Stimulated activated CD8-positive, alpha-beta memory T cell treated with anti-CD3 and anti-CD28 coated beads, Interleukin-4, amount 100 ng/mL, for 48 hours (primary cell): ENCODE data around the gene ARPC1B.
"Not testable (repeated sequence)": the region's sequence is repeated elsewhere in the genome, so short reads cannot be mapped to it uniquely, and the experiment has no call there.

ENCODE experiments used
- DNase-seq: peaks from one replicate; pipeline ENCODE4 v3.0.0-alpha.2; 2020

The ARPC1B gene

GRCh38 chr7:99374111-99375064 is at the start of gene ARPC1B:
TSS of gene ARPC1B (plus strand) at chr7:99374730. CDS start at chr7:99385715, 10,985 bp downstream.
- DNase-seq = peak; percentile 90

- DNase-seq = peak; percentile 31
Observed at GRCh38 chr7:99325001-99325493, 49.5 kb upstream of the ARPC1B start.

- peak; percentile 94 for DNase-seq
Observed at GRCh38 chr7:99325592-99326407, 48.7 kb upstream of the ARPC1B start, which contains the start of gene ARPC1A. TSS of gene ARPC1A (plus strand) at chr7:99325898. CDS start at chr7:99333354, 7,456 bp downstream.

GRCh38 chr7:99326408-99326782 is 48.1 kb upstream of the ARPC1B start:
- DNase-seq = no peak

GRCh38 chr7:99330314-99330961 is 44.1 kb upstream of the ARPC1B start:
- peak; percentile 34 for DNase-seq

GRCh38 chr7:99331002-99331401 is 43.5 kb upstream of the ARPC1B start:
- peak; percentile 49 for DNase-seq

DNA sequence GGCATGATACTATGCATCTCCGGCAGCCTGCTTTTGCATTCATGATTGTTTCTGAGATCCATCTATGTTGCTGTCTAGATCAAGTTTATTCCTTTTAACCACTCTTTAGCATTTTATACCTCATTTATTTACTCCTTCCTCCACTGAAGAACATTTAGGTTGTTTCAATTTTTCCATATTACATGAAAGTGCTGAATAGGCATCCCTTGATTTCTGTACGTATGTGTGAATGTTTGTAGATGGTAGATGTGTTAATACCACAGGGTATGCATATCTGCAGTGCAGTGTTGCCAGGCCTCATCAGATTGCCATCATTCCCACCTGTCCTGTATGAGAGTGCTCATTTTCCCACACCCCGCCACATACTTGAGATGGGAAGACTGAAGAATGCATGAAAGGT is 34.9 kb upstream of the ARPC1B start:
- DNase-seq = no peak

- DNase-seq = no peak
Observed at GRCh38 chr7:99340659-99341058, 33.9 kb upstream of the ARPC1B start.

- DNase-seq = no peak
Observed at GRCh38 chr7:99344061-99344647, 30.4 kb upstream of the ARPC1B start.

DNA sequence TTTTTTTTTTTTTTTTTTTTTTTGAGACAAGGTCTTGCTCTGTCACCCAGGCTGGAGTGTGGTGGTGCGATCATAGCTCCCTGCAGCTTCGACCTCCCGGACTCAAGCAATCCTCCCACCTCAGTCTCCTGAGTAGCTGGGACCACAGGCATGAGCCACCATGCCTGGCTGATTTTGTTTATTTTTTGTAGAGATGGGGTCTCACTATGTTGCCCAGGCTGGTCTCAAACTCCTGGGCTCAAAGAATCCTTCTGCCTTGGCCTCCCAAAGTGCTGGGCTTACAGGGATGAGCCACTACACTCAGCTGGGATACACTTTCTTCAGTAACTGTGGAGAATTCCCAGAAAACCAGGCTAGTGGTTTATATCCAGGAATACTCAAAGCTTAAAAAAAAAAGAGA is 23.9 kb upstream of the ARPC1B start:
- not testable (repeated sequence) for DNase-seq

DNA sequence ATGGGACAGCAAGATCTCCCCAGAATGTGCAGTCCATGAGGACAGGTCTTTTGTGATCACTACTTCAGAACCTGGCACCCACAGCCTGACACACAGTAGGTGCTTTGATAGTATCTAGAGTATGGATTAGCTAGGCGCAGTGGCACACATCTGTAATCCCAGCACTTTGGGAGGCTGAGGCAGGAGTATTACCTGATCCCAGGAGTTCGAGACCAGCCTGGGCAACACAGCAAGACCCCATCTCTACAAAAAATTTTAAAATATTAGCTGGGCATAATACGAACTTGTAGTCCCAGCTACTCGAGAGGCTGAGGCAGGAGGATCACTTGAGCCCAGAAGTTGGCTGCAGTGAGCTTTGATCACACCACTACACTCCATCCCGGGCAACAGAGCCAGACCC is 22.3 kb upstream of the ARPC1B start:
- no peak for DNase-seq

DNA sequence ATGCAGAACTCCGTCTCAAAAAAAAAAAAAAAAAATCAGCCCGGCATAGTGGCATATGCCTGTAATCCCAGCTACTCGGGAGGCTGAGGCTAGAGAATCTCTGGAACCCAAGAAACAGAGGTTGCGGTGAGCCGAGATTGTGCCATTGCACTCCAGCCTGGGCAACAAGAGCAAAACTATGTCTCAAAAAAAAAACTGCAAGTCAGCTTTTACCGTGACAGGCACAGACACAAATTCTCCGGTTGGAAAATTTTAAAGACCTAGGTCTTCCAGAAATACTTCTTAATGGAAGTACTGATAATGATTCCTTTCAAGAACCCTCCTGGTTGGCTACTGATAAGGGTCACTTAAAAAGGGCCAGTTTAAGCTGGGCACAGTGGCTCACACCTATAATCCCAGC is 19.4 kb upstream of the ARPC1B start:
- no peak for DNase-seq

DNA sequence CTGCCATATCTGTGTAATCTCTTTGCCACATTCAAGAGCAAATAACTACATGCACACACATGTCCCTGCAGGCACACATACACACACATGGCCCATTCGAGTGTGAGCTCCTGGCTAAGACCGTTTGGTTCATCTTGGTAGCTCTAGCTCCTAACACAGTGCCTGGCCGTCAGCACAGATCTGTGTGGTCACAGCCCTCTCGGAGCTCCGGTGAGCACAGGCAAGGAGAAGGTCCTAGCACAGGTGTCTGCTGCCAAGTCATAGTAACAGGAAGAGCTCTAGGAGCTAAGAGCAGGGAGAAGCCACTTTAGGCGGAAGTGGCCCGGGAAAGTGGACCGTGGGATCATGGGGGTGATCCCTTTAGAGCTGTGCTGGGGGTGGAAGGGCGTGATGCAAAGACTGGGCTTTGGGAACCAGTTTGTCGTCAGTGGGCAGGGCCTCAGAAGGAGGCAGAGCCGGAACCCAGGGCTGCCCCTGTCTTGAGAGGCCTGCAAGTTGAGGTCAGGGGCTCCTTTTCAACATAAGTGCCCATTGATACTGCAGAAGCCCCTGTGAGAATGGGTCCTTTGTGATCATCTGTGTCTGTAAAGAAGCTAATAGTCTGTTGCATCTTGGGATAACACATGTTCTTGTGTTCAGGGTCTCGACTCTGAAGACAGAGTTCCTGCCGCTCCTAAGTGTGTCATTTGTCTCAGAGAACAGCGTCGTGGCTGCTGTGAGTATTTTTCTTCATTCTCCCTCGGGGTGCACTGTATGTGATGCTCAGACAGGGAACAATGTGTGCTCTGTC is 16.6 kb upstream of the ARPC1B start:
- DNase-seq = no peak

DNA sequence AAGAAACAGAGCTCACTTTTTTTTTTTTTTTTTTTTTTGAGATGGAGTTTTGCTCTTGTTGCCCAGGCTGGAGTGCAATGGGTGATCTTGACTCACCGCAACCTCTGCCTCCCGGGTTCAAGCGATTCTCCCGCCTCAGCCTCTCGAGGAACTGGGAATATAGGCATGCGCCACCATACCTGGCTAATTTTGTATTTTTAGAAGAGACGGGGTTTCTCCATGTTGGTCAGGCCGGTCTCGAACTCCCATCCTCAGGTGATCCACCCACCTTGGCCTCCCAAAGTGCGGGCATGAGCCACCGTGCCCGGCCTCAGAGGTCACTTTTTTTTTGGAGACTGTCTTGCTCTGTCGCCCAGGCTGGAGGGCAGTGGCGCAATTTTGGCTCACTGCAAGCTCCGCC is 16.0 kb upstream of the ARPC1B start:
- DNase-seq = not testable (repeated sequence)

GRCh38 chr7:99359465-99360154 is 14.9 kb upstream of the ARPC1B start:
- DNase-seq = no peak

DNA sequence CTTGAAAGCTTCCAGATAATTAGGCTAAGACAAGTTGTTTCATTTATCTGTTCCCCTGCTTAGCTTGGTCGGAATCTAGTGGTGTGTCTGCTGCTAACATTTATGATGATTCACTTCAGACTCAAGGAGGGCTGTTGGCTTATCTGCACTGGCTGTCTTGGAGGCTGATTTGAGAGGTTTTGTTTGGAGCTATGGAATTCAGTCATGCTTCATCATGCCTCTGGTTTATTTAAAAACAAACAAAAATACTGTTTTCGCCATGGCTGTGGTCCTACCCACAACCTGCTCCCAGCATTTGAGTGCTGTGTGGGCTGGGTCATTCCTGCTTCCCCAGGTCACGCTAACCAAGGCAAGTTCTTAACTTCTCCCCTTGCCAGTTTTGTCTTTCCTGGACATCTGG is 11.7 kb upstream of the ARPC1B start:
- DNase-seq = no peak

DNA sequence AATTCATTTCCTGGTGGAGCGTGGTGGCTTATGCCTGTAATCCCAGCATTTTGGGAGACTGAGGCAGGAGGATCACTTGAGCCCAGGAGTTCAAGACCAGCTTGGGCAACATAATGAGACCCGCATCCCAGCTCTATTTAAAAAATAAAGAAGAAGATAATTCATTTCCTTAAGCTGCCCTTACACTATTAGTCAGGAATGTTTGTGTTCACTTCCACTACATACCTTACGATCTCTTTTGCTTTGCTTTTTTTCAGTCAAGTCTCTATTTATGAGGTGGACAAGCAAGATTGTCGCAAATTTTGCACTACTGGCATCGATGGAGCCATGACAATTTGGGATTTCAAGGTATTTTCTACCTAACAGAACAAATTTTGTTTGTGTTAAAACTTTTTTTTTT is 11.2 kb upstream of the ARPC1B start:
- DNase-seq = no peak

DNA sequence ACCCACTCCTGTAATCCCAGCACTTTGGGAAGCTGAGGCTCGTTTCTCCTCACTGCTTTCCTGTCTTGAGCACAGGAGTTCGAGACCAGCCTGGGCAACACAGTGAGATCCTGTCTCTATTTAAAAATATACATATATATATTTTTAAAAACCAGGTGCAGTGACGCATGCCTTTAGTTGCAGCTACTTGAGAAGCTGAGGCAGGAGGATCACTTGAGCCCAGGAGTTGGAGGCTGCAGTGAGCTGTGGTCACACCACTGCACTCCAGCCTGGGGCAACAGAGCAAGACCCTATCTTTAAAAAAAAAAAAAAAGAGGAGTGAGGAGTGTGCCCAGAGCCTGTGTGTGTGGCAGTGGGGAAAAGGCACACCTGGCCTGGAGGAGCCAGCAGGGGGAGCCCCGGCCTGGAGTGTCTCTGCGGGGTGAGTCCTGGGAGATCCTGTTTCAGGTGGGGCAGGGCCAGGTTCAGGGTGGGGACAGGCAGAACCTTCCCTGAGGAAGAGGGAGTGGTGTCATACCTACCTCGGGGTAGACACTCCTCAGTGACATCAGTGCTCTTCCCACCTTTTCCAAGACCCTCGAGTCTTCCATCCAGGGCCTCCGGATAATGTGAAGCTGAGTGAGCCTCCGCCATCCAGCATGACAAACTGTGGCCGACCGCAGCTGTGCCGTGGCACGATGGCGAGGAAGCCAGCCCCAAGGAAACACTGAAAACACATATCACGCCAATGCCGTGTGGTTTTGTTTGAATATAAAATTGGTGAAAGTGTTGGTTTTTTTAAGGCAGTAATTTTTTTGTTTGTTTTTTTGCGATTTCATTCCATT is 9.0 kb upstream of the ARPC1B start:
- peak; percentile 71 for DNase-seq

DNA sequence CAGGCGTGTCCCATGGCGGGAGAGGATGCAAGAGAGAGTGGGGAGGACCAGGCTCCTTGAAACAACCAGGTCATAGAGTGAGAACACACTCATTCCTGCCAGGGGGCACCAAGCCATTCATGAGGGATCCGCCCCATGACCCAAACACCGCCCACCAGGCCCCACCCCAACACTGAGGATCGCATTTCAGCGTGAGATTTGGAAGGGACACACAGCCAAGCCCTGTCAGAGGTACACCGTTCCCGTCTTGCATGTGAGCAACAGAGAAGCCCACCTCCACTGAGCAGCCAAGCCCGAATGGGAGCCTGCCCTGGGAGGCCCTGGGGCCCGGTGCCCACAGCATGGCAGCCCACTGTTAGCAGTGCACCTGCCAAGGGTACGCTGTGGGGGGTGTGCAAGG is 7.9 kb upstream of the ARPC1B start:
- no peak for DNase-seq

DNA sequence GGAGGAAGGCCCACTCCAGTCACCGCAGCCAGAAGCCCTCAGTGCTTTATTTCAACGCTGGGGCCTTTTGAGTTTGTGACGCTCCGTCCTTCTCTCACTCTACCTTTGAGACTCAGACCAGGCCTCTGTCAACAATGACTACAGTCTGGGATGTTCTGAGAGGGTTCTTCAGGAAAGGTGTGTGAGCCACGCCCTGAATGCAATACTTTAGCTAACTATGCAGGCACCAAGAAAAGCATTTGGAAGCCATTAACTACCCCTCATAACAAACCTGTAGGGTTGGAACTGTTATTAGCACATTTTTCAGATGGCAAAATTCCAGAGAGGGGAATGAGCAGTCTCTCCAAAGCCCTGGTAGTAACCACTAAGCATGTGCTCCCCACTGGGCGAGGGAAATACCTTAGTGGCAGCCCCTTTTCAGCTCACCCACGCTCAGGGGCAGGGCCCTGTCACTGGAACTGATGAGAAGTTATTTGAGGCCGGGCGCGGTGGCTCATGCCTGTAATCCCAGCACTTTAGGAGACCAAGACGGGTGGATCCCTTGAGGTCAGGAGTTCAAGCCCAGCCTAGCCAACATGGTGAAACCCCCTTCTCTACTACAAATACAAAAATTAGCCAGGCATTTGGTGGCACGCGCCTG is 5.7 kb upstream of the ARPC1B start:
- no peak for DNase-seq
